OCI-M2 (cell line): Measurements from ENCODE around the gene SLC16A10.
"Not testable (repeated sequence)": the region's sequence is repeated elsewhere in the genome, so short reads cannot be mapped to it uniquely, and the experiment has no call there.

Source experiments
- DNase-seq: peaks from one replicate; lab custom pipeline; 2025; ENCODE audit not compliant: unreplicated experiment; lab: John Stamatoyannopoulos, UW

The SLC16A10 gene

GRCh38 chr6:111086685-111087084 is 618 bp upstream of the SLC16A10 start:
- no peak for DNase-seq

DNA sequence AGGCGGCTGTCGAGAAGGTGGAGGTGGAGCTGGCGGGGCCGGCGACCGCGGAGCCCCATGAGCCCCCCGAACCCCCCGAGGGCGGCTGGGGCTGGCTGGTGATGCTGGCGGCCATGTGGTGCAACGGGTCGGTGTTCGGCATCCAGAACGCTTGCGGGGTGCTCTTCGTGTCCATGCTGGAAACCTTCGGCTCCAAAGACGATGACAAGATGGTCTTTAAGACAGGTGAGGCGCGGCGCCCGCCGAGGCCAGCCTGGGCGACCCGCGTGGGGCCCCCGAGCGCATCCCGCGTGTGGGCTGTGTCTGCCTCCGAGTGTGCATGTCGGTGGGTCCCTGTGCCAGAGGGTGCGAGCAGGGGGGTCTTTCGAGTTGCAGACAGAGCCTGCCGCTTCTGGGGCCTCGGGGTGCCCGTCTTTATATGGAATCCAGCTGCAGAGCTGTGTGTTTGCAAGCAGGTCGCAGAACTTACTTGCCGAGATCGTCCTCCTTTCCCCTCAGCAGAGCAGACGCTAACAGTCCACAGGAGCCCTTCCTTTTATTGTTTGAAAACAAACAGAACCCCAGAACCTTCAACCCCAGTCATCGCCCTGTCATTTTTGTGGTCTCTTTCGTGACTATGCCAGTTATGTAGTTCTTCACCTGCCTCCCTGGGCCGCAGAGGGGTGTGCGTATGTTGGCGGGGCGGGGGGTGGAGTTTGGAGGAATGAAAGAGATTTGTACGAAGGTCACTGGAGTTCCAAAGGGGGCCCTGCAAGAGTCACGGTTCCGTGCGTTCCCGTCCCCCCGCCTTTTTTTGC is 766 bp downstream of the SLC16A10 start:
- no peak for DNase-seq

DNA sequence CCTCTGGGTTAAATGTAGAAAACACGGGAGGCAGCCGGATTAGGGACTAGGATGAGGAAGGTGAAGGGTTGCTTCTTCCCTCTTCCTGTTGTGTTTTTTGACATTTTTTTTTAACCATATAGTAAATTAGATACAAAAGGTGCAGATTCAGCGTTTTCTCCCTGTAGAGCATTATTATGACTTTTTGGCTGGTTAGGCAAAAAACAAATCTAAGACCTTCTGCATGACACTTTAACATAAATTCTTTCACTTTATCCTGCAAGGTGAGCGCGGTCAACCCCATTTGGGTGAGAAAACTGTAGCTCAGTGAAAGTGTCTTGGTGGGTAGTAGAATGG is 1.3 kb downstream of the SLC16A10 start:
- no peak for DNase-seq

DNA sequence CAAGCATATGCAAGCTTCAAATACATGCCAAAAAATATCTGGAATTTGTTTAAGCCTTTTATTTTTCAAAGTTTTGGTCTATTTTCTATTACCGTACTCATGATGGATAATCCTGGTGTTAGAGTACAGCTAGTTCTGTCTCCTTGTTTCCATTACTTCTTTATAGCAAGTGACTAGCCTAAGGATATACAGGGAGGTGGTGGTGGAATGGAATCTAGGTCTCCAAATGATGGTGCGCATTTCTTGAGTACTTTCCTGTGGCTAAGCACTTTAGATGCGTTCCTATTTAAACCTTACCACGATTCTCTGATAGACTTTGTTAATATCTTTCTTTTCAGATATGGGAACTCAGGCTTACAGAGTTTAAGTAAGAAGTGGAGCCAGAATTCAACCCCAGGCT is 3.5 kb downstream of the SLC16A10 start:
- DNase-seq = no peak

GRCh38 chr6:111091987-111092386 is 4.7 kb downstream of the SLC16A10 start:
- DNase-seq = no peak

DNA sequence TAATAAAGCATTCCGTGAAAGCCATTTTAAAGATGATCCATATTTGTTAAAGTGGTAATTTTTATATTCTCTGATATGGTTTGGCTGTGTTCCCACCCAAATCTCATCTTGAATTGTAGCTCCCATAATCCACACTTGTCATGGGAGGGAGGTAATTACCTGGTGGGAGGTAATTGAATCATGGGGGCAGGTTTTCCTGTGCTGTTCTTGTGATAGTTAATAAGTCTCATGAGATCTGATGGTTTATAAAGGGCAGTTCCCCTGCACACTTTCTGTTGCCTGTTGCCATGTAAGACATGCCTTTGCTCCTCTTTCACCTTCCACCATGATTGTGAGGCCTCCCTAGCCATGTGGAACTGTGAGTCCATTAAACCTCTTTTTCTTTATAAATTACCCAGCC is 8.2 kb downstream of the SLC16A10 start:
- not testable (repeated sequence) for DNase-seq

DNA sequence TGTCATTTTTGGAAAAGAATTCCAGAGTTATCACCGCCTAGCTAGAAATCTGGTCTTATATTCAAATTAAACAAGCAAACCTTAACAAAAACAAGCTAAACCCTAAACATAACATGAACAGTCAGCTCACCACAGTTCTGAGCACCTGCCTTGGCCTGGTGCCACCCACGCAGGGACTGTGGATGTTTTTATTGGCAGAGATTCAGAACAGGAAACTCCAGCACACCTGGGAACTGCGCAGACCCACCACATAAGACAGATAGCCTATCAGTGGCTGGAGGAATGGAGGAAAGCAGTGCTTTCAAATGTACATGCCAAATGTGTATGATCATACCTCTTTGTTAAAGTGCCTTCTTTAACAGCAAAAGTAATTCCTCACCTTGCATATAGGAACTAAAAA is 8.9 kb downstream of the SLC16A10 start:
- no peak for DNase-seq

GRCh38 chr6:111098597-111098996 is 11.3 kb downstream of the SLC16A10 start:
- DNase-seq = no peak

- no peak for DNase-seq
Observed at GRCh38 chr6:111101987-111102386, 14.7 kb downstream of the SLC16A10 start.

DNA sequence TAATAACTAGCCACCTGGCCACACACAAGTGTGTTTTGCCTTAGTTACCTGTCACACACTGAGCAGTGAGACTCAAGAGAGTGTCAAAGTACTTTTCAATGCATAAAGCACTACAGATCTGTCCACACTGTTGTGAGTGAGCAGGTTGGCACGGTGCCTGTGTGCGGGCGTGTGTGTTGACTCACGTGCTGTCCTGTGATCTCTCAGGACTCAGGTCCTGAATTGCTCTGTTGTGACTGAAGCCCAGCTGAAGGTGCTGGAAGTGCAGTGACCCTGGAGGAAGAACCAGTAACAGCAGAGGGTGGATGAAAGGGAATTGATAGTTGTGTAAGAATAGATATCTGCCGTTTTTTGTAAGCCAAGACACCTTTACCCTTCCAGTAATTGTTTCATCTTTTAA is 18.3 kb downstream of the SLC16A10 start:
- no peak for DNase-seq

DNA sequence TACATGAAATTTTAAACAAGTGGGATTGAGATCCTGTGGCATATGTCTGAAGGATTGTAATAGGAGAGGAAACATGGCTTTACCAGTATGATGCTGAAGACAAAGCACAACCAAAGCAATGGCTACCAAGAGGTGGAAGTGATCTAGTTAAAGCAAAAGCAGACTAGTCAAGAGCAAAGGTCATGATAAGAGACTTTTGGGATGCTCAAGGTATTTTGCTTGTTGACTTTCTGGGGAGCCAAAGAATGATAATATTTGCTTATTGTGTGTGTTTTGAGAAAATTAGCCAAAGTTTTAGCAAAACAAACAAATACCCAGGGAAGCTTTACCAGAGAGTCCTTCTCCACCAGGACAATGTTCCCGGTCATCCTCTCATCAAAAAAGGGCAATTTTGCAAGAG is 20.3 kb downstream of the SLC16A10 start:
- DNase-seq = no peak

- no peak for DNase-seq
Observed at GRCh38 chr6:111110036-111110435, 22.7 kb downstream of the SLC16A10 start.

DNA sequence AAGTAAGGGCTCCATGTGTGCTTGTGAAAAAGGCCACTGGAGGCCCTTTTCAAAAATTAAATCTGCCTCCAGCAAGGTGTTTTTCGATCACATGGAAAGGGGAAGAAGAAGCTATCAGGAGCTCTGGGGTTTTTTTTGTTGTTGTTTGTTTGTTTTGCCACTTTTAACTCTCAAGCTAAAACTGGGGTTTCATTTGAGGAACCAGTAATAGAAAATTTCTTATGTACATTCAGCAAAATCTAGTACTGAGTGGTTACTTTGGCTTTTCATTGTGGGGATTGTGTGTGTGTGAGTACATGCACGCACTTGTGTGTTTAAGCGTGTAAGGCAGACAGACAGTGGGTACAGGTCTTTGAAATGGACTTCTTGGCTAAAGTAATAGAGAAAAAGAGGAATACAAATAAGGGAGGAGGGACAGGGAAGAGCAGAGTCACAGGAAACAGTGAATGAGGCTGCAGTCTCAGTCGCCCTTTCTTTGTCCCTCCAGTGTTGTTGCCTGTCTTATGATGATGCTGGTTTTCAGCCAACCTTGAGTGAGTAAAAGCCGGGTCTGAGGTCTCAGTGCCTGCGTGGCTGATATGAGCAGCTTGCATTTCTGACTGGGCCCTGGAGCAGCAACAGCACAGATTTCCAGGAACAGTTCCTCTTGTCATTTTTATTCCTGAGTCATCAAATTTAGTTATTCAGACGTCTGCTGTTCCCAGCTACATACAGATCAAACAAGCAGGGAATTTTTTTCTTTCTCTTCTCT is 26.2 kb downstream of the SLC16A10 start:
- DNase-seq = no peak

GRCh38 chr6:111114087-111114443 is 26.8 kb downstream of the SLC16A10 start:
- DNase-seq = no peak

- DNase-seq = no peak
Observed at GRCh38 chr6:111114482-111114881, 27.2 kb downstream of the SLC16A10 start.

DNA sequence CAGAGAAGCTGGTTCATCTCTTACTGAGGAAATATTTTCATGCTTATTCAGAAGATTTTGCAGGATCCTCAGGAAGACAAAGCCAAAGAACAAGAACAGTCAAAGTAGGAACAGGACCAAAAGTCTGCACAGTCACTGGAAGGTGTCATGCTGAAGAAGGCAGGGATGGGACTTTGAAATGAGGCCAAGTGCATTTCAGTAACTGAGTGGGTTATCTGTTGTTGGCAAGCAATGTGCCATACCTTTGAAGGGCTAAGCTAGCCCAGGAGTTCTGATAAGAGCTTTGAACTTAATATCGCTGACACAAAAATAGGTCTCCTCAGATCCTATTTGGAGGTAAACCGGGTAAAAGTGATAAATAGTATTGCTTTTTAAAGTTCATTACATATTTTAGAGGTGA is 31.5 kb downstream of the SLC16A10 start:
- no peak for DNase-seq

DNA sequence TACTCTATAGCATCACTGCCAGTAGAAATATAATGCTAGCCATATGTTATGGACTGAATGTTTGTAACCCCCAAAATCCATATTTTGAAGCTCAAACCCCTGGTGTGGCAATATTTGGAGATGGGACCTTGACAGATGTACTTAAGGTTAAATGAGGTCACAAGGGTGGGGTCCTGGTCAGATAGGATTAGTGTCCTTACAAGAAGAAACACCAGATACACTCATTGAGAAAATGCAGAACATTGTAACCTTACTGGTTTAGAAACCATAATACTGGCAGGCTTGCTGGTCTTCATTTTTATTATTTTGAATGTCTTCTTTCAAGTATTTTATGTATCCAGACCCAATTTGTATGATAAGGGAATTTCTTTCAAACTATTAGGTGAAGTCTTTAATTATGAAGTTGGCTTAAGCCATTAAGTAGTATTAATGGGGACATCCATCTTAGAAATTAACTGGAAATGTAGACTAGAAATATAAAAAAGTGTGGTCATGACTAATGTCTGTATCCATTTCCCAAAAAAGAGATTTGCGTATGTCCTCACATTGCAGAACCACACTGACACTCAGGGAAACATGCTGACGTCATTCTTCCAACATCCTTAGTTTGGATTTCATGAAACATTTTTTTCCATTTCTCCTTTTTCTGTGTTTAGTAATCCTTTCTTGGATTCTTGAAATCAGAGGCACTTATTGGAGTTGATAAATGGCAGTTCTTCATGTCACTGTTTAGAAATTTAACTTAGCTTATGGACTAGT is 32.4 kb downstream of the SLC16A10 start:
- DNase-seq = no peak

DNA sequence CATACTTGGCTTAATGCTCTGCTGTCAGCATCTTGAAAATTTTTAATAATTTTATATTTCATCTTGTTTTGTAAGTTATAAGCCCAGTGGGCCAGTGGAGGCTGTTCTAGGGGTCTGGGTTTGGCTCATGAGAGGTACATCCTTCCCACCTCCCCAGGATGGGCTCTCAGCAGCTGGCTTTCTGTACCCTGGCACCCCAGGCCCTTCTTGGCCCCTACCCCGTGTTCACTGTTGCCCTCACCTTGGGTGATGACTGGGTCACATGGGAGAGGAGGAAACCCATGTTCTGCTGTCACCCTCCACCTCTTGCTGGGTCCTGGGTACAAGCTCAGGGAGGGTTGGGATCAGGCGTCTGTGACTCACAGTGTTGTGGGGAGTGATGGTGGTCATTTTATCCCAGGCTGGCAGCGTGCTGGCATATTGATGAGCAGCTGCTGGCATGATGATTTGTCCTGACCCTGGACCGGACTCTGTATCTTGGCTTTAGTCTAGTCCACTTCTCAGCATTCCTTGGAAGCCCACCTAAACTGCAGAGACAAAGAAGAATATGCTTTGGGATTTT is 34.6 kb downstream of the SLC16A10 start:
- DNase-seq = no peak

DNA sequence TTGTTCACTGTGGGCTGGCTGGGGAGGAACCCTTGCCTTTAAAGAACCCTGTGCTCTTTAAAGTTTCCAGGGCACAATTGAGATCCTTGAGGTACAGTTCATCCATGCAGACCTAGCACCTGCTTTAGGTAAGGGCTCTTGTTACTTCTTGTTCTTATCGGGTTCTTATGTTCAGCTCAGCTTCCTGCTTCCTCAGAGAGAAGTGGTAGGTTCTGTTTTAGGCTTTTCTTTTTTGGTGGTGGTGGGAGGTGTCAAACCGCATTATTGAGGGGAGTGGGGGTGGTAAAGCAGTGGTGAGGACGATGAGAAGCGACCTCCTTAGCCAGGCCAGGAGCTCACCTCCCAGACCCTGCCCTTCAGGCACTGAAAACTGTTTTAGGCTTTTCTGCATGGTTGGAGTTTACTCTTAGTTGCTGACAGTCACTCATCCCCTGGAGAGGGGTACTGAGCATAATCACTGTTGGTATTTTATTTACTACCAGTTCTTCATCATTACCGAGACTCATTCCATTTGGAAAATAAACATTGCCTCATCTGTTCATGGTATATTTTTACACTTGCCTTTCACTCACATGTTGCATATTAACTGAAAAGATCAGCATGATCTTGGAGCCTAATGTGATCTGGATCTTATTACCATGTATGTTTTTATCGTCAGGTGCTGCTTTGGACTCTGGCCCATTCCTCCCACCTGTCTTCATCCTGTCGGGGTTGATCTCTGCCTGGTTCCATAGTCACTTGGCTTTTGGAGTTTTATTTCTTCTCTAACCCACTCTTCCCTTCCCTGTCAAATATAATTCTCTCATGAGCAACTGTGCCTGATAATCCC is 35.4 kb downstream of the SLC16A10 start:
- no peak for DNase-seq

DNA sequence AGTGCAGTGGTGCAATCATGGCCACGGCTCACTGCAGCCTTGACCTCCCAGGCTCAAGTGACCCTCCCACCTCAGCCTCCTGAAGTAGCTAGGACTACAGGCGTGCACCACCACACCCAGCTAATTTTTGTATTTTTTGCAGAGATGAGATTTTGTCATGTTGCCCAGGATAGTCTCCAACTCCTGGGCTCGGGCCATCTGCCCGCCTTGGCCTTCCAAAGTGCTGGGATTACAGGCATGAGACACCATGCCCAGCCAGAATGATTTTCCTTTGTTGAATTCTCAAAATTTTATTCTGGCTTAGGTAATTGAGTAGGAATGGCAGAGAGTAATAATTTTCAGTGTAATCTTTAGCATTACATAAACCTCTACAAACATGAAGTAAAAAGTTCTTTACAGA is 37.1 kb downstream of the SLC16A10 start:
- no peak for DNase-seq

- no peak for DNase-seq
Observed at GRCh38 chr6:111129013-111129412, 41.7 kb downstream of the SLC16A10 start.
